HG02970 (cell line): ENCODE data around the gene GPR34.

Experiments used
- ATAC-seq: cut with Tn5 transposase; IDR thresholded peaks from one replicate; pipeline ENCODE4 v1.9.1; 2021; ENCODE audit warnings: mild to moderate bottlenecking, moderate library complexity, moderate number of reproducible peaks; ENCODE audit not compliant: unreplicated experiment, low FRiP score

GPR34 gene

DNA sequence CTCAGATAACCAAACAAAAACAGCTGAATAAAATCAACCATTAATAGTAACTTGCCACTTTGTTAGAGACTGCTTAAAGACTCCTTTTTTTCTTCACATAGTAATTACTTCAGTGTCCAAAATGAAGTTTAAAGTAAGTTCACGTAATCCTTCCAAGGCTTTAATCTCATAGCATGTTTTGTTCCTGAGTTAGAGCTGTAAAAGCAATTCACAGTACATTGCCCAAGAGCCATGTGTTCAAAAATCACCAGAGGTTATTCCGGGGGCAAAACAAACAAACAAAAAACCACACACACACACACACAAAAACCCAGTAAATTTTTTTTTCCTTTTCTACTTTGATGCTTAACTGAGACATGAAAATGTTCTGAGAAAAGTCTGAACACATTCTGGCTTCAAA, 41.3 kb downstream of the GPR34 start:
- ATAC-seq, result no peak

DNA sequence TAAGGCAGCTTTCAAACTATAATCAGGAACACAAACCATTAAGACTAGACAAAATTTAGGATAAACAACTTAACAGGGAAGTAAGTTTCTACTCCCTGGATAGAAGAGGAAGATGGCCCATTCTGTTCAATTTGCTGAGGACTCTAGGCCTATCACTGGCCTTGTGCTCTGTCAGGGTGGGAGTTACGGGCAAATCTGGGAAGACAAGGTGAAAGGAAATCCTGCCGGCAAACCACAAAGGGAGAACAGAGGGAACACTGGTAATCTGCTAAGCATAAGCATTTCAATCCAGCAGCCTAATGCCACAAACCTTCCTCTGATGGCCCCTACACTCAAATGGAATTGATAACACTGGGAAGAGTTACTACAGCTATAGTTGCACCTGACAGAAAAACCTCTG, 43.5 kb downstream of the GPR34 start:
- ATAC-seq, result no peak

DNA sequence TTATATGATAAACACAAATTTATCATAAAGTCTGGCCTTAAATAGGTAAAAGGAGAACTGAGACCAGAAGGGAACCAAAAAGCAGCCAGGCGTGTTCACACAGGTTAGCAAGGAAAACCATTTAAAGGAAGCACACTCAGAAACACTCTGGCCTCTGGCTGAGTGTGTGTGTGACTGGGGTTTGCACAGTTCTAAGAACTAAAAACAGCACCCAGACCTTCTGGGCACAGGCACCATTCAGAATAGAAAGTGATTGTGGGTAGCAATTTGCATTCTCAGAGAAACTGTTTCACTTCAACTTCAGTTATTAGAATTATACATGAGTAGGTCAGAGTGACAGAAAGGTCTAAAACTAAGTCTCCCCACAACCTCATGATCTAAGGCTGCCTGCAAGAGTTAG, 45.2 kb downstream of the GPR34 start:
- peak; percentile 87 for ATAC-seq

DNA sequence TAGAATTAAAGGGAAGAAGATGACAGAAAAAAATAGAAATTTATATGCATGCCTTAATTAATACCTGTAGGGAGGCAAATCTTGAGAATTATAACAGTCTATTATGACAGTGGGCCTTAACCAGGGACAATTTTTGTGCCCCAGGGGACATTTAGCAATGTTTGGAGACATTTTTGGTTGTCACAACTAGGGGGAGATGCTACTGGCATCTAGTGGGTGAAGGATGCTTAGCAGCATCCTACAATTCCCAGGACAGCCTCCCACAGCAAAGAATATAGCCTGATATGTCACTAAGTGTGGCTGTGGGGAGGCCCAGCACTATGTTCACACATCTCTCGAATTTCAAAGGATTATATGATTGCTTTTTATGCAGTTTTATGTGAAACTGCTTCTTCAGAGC, 45.8 kb downstream of the GPR34 start:
- no peak for ATAC-seq

DNA sequence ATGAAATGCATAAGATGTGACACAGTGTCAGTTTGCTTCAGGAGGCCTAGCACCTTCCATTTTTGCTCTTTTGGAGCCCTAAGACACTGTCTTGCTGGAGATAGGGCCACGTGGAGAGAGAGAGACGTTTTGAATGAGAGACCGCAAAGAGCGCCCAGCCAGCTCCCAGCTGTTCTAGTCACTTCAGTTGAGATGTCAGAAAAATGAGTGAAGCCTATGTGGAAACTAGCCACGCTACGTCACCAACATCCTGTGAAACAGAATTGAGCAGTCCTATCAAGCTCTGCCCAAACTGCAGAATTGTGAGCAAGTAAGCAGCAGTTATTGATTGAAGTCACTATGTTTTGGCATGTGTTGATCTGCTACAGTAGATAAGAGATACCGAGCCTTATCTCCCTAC, 48.3 kb downstream of the GPR34 start:
- no peak for ATAC-seq

DNA sequence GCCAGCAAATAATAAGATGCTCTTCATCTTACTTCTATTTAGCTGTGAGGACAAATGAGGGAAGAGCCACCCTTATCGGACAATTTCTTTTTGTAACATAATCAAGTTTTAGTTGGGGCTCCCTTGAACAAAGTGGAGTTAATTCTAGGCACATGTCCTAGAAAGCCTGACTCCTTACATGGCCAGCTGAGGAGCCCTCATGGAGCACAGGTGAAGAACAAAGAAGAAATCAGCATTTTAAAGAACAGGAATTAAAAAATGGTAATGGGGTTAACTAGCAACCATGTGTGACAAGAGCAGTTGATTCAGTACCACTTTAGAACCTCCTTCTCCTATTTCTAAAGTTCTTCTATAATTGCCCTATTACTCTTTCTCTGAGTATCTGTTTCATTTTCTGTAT, 51.1 kb downstream of the GPR34 start:
- no peak for ATAC-seq
